GM18861 (cell line): ENCODE data around the gene JARID2.

ENCODE experiments used
- ATAC-seq: cut with Tn5 transposase; IDR thresholded peaks from one replicate; pipeline ENCODE4 v1.9.1; 2021; ENCODE audit not compliant: unreplicated experiment

The JARID2 gene

DNA sequence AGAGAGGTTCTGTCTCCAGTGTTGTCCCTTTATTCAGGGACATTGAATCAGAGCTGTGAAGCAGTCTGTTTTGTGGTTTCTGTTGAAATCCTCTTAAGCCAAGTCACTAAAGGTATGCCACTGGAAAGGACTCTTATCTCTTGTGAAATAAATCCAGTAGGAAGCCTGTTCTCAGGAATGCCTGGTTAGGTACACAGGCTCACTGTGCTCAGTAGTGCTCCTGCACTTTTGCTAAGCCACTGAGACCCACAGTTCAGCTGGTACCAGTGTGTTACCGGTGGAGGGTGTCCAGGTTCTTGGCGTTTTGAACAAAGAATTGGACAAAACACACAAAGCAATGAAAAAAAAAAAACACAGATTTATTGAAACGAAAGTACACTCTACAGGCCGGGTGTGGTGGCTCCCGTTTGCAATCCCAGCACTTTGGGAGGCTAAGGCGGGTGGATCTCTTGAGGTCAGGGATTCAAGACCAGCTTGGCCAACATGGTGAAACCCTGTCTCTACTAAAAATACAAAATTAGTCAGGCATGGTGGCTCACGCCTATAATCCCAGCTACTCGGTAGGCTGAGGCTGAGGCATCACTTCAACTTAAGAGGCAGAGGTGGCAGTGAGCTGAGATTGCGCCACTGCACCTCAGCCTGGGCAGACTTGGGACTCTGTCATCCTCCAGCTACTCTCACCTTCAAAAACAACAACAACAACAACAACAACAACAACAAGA, 186.1 kb downstream of the JARID2 start:
- ATAC-seq, result no peak

GRCh38 chr6:15433511-15433861, 187.6 kb downstream of the JARID2 start:
- no peak for ATAC-seq

GRCh38 chr6:15434263-15434662, 188.4 kb downstream of the JARID2 start:
- no peak for ATAC-seq

GRCh38 chr6:15434823-15435380, 189.0 kb downstream of the JARID2 start:
- ATAC-seq, result no peak

GRCh38 chr6:15435468-15435867, 189.6 kb downstream of the JARID2 start:
- no peak for ATAC-seq

GRCh38 chr6:15436451-15436850, 190.6 kb downstream of the JARID2 start:
- ATAC-seq, result no peak

GRCh38 chr6:15437090-15437635, 191.3 kb downstream of the JARID2 start:
- ATAC-seq, result no peak

DNA sequence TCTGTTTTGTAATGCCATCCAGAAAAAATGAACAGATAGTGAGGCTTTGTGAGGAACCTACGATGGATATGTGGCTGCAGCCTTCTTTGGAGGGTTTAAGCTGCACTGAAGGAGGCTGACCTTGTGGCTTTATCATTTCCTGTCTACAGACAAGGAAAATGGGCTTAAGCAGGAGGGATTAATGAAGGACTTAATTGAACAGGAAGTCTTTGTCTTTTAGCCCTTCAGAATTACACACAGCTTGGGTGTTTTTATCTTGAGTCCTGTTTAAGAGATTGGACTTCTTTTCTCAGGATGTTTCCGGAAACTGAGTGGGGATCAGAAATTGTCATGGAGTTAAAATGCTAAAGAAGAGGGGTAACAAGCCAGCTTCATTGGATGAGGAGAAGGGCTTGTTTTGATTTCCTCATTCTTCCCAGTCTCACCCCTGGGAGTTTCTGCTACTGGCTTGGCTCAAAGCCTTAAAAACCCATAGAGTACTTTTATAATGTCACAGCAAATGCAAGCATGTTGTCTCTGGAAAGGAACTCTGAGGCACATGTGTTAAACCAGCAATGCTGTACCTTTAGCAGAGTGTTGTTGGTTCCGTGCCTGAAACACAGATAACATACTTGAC, 193.6 kb downstream of the JARID2 start:
- ATAC-seq, result no peak

GRCh38 chr6:15440040-15440439, 194.2 kb downstream of the JARID2 start:
- no peak for ATAC-seq

DNA sequence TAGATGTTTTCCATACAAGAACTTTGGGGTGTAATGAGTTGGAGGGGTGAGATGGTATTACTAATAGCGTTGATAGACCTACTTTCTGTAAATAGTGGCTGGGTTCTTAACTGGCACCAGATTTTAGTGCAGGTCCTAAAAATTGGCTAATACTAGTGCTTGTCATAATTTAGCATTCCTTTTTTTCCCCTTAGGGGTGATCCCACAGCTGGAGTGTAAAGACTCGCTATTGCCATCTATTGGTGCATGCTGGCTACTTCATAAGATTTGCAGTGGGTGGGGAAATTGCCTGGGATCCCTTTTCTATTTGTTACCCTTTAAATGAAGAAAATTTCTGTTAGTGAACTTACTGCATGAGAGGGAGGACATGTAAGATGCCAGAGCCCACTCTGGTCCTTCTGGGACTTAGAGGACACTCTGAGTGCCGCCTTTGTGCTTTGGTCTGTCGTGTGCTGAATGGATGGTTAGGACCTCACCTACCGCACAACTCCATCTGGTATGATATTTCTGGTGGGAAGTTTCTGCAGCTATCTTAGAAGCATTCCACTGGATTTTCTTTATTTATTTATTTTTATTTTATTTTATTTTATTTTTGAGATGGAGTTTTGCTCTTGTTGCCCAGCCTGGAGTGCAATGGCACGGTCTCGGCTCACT, 195.5 kb downstream of the JARID2 start:
- no peak for ATAC-seq

- no peak for ATAC-seq
Observed at GRCh38 chr6:15441981-15442380, 196.1 kb downstream of the JARID2 start.

DNA sequence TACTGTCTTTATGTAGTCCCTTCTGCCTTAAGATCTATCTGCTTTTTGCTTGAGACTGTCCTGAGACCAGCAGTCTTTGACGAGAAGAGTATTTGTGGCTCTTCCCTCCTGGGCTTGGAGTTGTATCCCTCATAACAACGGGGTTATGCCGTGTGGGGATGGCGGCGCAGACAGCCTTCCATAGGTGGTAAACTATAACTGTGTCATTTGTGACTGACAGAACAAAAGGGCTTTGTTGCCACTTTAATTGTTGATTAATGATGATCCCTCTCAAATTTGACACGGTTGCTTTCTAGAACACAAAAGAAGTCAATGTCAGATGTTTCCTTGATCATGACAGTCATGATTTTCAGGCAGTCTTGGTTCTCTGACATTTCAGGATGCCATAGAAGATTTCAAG, 196.6 kb downstream of the JARID2 start:
- no peak for ATAC-seq

GRCh38 chr6:15443119-15443830, 197.4 kb downstream of the JARID2 start:
- no peak for ATAC-seq

- no peak for ATAC-seq
Observed at GRCh38 chr6:15444081-15444731, 198.3 kb downstream of the JARID2 start.

DNA sequence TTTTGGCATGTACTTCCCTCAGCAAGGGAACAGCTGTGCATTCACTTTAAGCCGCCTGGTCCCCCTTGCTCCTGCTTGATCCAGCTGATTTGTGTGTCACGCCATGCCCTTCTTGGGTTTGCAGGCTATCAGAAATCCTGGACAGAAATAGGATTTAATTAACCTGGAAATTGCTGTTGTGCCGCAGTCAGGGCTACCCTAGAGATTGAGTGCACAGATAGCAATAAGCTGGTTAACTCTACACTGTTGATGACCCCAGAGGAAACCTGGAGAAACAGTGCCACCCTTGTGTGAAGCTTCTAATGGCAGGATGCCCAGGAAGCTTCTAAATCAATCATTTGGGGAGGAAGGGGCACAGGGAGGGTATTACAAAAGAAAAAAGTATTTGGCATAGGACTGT, 199.0 kb downstream of the JARID2 start:
- ATAC-seq, result no peak

DNA sequence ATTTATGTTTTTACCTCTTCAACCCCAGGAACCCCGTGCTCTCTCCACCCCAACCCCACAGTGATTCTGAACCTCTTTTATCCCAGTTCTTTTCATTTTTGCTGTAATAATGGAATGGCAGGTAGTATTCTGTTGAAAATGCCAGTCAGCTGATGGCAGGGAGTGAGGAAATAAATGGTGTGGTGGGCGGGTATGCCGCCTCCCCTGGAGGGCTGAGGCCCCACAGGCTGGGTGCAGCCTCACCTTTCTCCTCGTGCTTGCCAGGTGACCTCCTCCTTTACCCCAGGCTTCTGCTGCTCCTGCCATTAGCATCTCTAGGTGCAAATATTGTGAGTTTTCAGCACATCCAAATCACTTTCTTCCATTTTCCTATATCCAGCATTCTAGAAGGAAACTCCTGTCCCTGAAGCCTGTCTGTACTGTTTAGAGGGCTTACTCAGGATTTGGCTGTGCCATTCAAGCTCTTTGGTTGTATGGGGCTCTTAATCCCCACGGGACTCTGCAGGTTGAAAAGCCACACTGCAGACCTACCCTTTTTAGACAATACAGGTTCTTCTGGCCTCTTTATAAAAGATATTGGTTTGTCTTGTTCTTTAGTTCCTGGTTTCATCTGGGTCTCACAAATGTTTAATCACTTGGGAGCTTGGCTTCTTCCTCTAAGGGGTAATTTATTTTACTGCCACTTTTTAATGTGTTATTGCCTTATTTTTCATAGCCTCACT, 201.8 kb downstream of the JARID2 start:
- ATAC-seq, result no peak

GRCh38 chr6:15449011-15449410, 203.1 kb downstream of the JARID2 start:
- ATAC-seq, result no peak

DNA sequence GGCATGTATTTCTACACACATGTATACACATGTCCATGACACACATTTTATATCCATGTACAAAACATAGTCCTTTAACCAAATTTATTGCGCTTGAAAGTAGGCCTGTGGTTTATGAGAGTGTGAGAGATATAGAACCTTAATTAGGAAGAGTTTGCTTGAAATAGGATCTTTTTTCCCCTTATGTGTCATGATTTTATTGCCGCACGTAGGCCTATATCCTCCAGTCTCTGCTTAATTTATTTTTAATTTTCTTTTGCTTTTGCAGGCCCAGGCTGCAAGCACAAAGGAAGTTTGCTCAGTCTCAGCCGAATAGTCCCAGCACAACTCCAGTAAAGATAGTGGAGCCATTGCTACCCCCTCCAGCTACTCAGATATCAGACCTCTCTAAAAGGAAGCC, 205.9 kb downstream of the JARID2 start:
- ATAC-seq, result no peak

DNA sequence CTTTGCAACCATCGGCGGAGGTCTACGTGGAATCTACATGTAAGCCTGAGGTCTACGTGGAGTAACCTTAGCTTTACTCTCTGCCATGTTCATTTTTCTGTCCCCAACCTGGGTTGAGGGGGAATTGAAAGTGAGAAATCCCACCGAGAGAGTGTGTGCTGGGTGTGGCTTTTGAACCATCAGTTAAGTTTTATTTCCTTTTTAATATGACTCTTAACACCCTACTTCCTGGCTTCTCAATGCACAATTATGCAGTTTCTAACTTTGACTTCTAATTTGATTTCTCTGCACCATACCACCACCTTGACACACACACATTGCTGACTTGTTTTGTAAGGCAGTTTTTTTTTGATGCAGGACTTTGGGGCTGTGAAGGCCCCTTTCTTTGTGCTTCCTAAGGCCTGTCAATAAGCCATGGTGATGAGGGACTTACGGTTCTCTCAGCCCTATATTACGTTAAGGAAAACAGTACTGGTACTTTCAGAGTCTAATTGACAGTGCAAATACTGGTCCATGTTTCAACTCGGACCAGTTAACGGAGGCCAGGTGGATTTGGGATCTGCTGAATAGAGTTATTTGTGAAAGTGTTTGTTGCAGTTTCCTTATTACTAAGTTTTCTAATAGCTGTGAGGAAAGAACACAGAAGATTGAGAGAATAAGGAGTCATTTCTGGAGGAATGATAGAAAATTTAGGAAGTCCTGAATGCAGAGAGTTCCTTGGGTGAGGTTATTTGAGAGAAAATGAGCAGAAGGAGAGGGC, 206.5 kb downstream of the JARID2 start:
- no peak for ATAC-seq
